ENCODE results near the gene KIF6. TPM values are rescaled to one million over a fixed set of nuclear protein-coding genes. Genes with fewer than 3 reads are reported as not detected.

The KIF6 gene
- total RNA-seq, 1 experiment from 2014 or later = not detected

DNA sequence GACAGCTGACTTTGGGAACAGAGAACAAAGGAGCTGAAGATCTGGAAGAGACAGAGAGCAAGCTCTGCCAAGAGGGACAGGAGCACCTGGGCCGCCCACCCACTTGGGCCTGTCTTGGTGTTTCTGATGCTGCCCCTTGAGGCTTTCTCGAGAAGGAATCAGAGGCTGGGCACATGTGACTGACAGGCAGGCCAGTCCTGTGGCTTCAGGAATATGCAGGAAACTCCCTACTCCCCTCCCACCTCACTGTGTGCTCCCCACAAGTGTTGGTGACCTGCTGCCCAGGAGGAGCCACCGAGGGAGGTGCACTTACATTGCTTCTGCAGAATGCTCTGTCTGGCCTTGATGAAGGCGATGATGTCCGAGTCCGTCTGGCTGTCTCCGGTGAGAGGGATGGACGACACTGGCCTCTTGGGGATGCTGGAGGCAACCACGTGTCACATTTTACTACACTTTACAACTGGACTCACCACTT is 381.8 kb downstream of the KIF6 start:
- no TSS peak for BruUV-seq (replicated peaks)
- DNase-seq (ENCODE audit: low read depth, low spot score) = no peak
- ChIA-PET POLR2A (no interaction called here), CTCF (no interaction called here), RAD21 (ENCODE audit: low non-redundant PET in 1 of 2, low total read pairs in 2 of 2, uncharacterized antibody in 2 of 2, unreplicated experiment in 2 of 2) (no interaction called here)
- Histone ChIP-seq H3K27me3 (ENCODE audit: insufficient read depth, low read length) (peaks cover 22% of the 10 kb centered on the region; the same call in 1 of the 2 replicates), H2AFZ (ENCODE audit: low read depth, low read length, poor library complexity, severe bottlenecking) (no peak overlapping the region), H3K9me2 (ENCODE audit: insufficient read depth) (no peaks in the 10 kb centered on the region), H3K27ac (ENCODE audit: low read depth, low read length) (no peak overlapping the region), H3K36me3 (ENCODE audit: control insufficient read depth in 1 of 2, insufficient read depth in 2 of 2, low read length in 2 of 2) (no peaks in the 10 kb centered on the region), H3K9me3 (ENCODE audit: control insufficient read depth in 1 of 2, insufficient read depth in 1 of 2, low read depth in 1 of 2, low read length in 2 of 2) (no peaks in the 10 kb centered on the region), H3K4me3 (replicated peaks in 1 of 2; ENCODE audit: low read depth in 1 of 2, low read length in 2 of 2) (no peak overlapping the region), H4K20me1 (ENCODE audit: insufficient read depth) (no peaks in the 10 kb centered on the region), H3K9ac (ENCODE audit: low read length) (no peak overlapping the region), H3K4me1 (ENCODE audit: control insufficient read depth in 1 of 2, insufficient read depth in 2 of 2, low read length in 2 of 2) (no peaks in the 10 kb centered on the region), H3K79me2 (ENCODE audit: insufficient read depth, low read length) (no peaks in the 10 kb centered on the region), H3K4me2 (ENCODE audit: low read length) (no peak overlapping the region)
- no peak for ATAC-seq
- no peak for TF ChIP-seq YY1 (IDR thresholded peaks at IDR 0.05; ENCODE audit: extremely low read depth, insufficient replicate concordance, low read depth, low read length)
- no peak for TF ChIP-seq ZFX (IDR thresholded peaks at IDR 0.05)
- TF ChIP-seq POLR2A (IDR thresholded peaks at IDR 0.05; ENCODE audit: borderline replicate concordance, extremely low read depth, insufficient read depth, insufficient read length) = no peak
- no peak for TF ChIP-seq FOSL1 (IDR thresholded peaks at IDR 0.05; ENCODE audit: low read depth)
- no peak for TF ChIP-seq EZH2phosphoT487 (IDR thresholded peaks at IDR 0.05; ENCODE audit: borderline replicate concordance)
- TF ChIP-seq, protein P1, sequence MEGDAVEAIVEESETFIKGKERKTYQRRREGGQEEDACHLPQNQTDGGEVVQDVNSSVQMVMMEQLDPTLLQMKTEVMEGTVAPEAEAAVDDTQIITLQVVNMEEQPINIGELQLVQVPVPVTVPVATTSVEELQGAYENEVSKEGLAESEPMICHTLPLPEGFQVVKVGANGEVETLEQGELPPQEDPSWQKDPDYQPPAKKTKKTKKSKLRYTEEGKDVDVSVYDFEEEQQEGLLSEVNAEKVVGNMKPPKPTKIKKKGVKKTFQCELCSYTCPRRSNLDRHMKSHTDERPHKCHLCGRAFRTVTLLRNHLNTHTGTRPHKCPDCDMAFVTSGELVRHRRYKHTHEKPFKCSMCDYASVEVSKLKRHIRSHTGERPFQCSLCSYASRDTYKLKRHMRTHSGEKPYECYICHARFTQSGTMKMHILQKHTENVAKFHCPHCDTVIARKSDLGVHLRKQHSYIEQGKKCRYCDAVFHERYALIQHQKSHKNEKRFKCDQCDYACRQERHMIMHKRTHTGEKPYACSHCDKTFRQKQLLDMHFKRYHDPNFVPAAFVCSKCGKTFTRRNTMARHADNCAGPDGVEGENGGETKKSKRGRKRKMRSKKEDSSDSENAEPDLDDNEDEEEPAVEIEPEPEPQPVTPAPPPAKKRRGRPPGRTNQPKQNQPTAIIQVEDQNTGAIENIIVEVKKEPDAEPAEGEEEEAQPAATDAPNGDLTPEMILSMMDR (IDR thresholded peaks at IDR 0.05 in 2 of 3, conservative IDR thresholded peaks at IDR 0.05 in 1 of 3; ENCODE audit: borderline replicate concordance in 1 of 3, insufficient read depth in 1 of 3, low read depth in 2 of 3, low read length in 2 of 3) = no peak
- no peak for TF ChIP-seq RAD21 (IDR thresholded peaks at IDR 0.05; ENCODE audit: low read depth)
- no peak for TF ChIP-seq SP1 (IDR thresholded peaks at IDR 0.05; ENCODE audit: low read depth)
- no peak for TF ChIP-seq SIN3A (IDR thresholded peaks at IDR 0.05; ENCODE audit: low read depth)
- TF ChIP-seq ELF1 (IDR thresholded peaks at IDR 0.05; ENCODE audit: borderline replicate concordance, low read depth) = no peak
- TF ChIP-seq SRF (IDR thresholded peaks at IDR 0.05; ENCODE audit: low read depth) = no peak
- TF ChIP-seq, protein P2, sequence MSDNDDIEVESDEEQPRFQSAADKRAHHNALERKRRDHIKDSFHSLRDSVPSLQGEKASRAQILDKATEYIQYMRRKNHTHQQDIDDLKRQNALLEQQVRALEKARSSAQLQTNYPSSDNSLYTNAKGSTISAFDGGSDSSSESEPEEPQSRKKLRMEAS (IDR thresholded peaks at IDR 0.05) = no peak
- TF ChIP-seq, protein P3, sequence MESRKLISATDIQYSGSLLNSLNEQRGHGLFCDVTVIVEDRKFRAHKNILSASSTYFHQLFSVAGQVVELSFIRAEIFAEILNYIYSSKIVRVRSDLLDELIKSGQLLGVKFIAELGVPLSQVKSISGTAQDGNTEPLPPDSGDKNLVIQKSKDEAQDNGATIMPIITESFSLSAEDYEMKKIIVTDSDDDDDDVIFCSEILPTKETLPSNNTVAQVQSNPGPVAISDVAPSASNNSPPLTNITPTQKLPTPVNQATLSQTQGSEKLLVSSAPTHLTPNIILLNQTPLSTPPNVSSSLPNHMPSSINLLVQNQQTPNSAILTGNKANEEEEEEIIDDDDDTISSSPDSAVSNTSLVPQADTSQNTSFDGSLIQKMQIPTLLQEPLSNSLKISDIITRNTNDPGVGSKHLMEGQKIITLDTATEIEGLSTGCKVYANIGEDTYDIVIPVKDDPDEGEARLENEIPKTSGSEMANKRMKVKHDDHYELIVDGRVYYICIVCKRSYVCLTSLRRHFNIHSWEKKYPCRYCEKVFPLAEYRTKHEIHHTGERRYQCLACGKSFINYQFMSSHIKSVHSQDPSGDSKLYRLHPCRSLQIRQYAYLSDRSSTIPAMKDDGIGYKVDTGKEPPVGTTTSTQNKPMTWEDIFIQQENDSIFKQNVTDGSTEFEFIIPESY (IDR thresholded peaks at IDR 0.05; ENCODE audit: extremely low read depth, insufficient replicate concordance, low read length) = no peak
- TF ChIP-seq, protein P4, sequence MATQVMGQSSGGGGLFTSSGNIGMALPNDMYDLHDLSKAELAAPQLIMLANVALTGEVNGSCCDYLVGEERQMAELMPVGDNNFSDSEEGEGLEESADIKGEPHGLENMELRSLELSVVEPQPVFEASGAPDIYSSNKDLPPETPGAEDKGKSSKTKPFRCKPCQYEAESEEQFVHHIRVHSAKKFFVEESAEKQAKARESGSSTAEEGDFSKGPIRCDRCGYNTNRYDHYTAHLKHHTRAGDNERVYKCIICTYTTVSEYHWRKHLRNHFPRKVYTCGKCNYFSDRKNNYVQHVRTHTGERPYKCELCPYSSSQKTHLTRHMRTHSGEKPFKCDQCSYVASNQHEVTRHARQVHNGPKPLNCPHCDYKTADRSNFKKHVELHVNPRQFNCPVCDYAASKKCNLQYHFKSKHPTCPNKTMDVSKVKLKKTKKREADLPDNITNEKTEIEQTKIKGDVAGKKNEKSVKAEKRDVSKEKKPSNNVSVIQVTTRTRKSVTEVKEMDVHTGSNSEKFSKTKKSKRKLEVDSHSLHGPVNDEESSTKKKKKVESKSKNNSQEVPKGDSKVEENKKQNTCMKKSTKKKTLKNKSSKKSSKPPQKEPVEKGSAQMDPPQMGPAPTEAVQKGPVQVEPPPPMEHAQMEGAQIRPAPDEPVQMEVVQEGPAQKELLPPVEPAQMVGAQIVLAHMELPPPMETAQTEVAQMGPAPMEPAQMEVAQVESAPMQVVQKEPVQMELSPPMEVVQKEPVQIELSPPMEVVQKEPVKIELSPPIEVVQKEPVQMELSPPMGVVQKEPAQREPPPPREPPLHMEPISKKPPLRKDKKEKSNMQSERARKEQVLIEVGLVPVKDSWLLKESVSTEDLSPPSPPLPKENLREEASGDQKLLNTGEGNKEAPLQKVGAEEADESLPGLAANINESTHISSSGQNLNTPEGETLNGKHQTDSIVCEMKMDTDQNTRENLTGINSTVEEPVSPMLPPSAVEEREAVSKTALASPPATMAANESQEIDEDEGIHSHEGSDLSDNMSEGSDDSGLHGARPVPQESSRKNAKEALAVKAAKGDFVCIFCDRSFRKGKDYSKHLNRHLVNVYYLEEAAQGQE (IDR thresholded peaks at IDR 0.05; ENCODE audit: low read depth) = no peak
- no peak for TF ChIP-seq JUND (IDR thresholded peaks at IDR 0.05)
- TF ChIP-seq, protein P5, sequence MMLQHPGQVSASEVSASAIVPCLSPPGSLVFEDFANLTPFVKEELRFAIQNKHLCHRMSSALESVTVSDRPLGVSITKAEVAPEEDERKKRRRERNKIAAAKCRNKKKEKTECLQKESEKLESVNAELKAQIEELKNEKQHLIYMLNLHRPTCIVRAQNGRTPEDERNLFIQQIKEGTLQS (IDR thresholded peaks at IDR 0.05) = no peak
- no peak for TF ChIP-seq ZNF274 (IDR thresholded peaks at IDR 0.05; ENCODE audit: low read depth, low read length)
- no peak for TF ChIP-seq POLR2AphosphoS5 (IDR thresholded peaks at IDR 0.05; ENCODE audit: low read depth, low read length)
- no peak for TF ChIP-seq CEBPB (IDR thresholded peaks at IDR 0.05; ENCODE audit: low read depth)
- TF ChIP-seq EGR1 (IDR thresholded peaks at IDR 0.05; ENCODE audit: low read depth) = no peak
- intact Hi-C loops (cut with micrococcal nuclease) = loop anchor here (10.0 kb wide), 1 partner anchor 1501 kb away; no protein-coding TSS in a partner anchor
